ENCODE data around the gene MCM6. TPM values are rescaled to one million over a fixed set of nuclear protein-coding genes. Genes with fewer than 3 reads are reported as not detected.
"Not testable (repeated sequence)": the region's sequence is repeated elsewhere in the genome, so short reads cannot be mapped to it uniquely, and the experiment has no call there.

The MCM6 gene
- total RNA-seq, 1 experiment from 2014 or later: 113 TPM

DNA sequence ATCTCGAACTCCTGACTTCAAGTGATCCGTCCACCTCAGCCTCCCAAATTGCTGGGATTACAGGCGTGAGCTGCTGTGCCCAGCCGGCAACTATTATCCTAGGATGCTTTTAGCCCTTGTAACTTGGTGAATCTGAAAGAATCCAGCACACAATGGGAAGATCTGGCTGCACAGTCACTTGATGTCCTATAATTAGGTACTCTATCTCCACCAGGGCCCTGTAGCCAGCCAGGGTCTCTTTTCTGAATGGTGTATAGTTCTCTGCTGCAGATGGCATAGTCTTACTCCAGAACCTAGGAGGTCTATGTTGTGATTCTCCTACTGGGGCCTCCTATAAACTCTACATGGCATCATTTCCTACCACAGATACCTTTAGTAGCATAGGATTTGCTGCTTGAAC is 13.9 kb upstream of the MCM6 start:
- H3K4me2 ChIP-seq (ENCODE audit: insufficient read depth, insufficient read length, low read length): no peak overlapping the region
- Mint-ChIP-seq H3K9me3 (peaks cover 12 to 19% of the 10 kb centered on the region in 2 experiments; a peak in 4 of 5 replicates), H3K27me3 (ENCODE audit: low read depth) (no peaks in the 10 kb centered on the region; the same call in 1 of the 2 replicates), H3K4me1 (peaks cover 18 to 19% of the 10 kb centered on the region in 2 experiments), H3K4me3 (no peak overlapping the region), H3K36me3 (ENCODE audit: insufficient read depth in 1 of 3, low read depth in 3 of 3) (peaks cover 11 to 21% (median 16%) of the 10 kb centered on the region in 3 experiments), H3K27ac (no peak overlapping the region)
- no peaks in the 10 kb centered on the region for H3K9me3 ChIP-seq (ENCODE audit: control insufficient read depth, low read depth, low read length)
- H3K27me3 ChIP-seq (ENCODE audit: insufficient read depth, low read length): no peaks in the 10 kb centered on the region
- no peak overlapping the region for H3K23ac ChIP-seq (ENCODE audit: insufficient read length, low read depth, low read length)
- no peak overlapping the region for H2BK12ac ChIP-seq (ENCODE audit: insufficient read length, low read depth, low read length)
- H3K56ac ChIP-seq (ENCODE audit: insufficient read length, low read depth, low read length): no peak overlapping the region
- no peaks in the 10 kb centered on the region for H3K79me2 ChIP-seq (ENCODE audit: insufficient read depth, low read length)
- TF ChIP-seq, protein P1, sequence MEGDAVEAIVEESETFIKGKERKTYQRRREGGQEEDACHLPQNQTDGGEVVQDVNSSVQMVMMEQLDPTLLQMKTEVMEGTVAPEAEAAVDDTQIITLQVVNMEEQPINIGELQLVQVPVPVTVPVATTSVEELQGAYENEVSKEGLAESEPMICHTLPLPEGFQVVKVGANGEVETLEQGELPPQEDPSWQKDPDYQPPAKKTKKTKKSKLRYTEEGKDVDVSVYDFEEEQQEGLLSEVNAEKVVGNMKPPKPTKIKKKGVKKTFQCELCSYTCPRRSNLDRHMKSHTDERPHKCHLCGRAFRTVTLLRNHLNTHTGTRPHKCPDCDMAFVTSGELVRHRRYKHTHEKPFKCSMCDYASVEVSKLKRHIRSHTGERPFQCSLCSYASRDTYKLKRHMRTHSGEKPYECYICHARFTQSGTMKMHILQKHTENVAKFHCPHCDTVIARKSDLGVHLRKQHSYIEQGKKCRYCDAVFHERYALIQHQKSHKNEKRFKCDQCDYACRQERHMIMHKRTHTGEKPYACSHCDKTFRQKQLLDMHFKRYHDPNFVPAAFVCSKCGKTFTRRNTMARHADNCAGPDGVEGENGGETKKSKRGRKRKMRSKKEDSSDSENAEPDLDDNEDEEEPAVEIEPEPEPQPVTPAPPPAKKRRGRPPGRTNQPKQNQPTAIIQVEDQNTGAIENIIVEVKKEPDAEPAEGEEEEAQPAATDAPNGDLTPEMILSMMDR (conservative IDR thresholded peaks at IDR 0.05): no peak
- no peak overlapping the region for H2BK15ac ChIP-seq (ENCODE audit: low read depth, low read length)
- H3K23me2 ChIP-seq (ENCODE audit: insufficient read length, low read depth, low read length, poor library complexity, severe bottlenecking): no peaks in the 10 kb centered on the region
- no peaks in the 10 kb centered on the region for H4K20me1 ChIP-seq (ENCODE audit: control insufficient read depth, insufficient read depth, insufficient read length)
- H4K91ac ChIP-seq (ENCODE audit: insufficient read length, low read depth, low read length): no peak overlapping the region
- H3K9ac ChIP-seq (ENCODE audit: extremely low read depth, insufficient read length, low read length): no peak overlapping the region
- no peak overlapping the region for H3K4ac ChIP-seq (ENCODE audit: low read depth, low read length)
- H3T11ph ChIP-seq (ENCODE audit: low read length): no peak overlapping the region
- no peak overlapping the region for H4K5ac ChIP-seq (ENCODE audit: insufficient read length, low read depth, low read length)
- WGBS (ENCODE audit: extremely low coverage, insufficient read length, low lambda C conversion rate): no CpG with 5 or more reads among the region's 4 CpGs
- no peak for DNase-seq
- H3K4me1 ChIP-seq (ENCODE audit: insufficient read depth, low read length): peaks cover 4% of the 10 kb centered on the region; the same call in 1 of the 2 replicates
- H4K8ac ChIP-seq (replicated peaks; ENCODE audit: insufficient read length, low read depth, low read length): no peak overlapping the region
- H2BK20ac ChIP-seq (ENCODE audit: low read depth, low read length, poor library complexity, severe bottlenecking): no peak overlapping the region
- H3K14ac ChIP-seq (ENCODE audit: insufficient read depth, low read length): no peak overlapping the region
- no peak overlapping the region for H2AK5ac ChIP-seq (ENCODE audit: insufficient read length, low read length)
- no peak overlapping the region for H3K18ac ChIP-seq (ENCODE audit: insufficient read length, low read depth, low read length)
- H3K27ac ChIP-seq (ENCODE audit: insufficient read length, low read depth, low read length): no peak overlapping the region
- no peaks in the 10 kb centered on the region for H3K79me1 ChIP-seq (ENCODE audit: insufficient read depth, low read depth, low read length, poor library complexity, severe bottlenecking)
- H2AFZ ChIP-seq (ENCODE audit: low read length): no peak overlapping the region
- H2BK5ac ChIP-seq (ENCODE audit: insufficient read length, low read length): no peak overlapping the region
- H2BK120ac ChIP-seq (ENCODE audit: low read depth, low read length, poor library complexity, severe bottlenecking): no peak overlapping the region

DNA sequence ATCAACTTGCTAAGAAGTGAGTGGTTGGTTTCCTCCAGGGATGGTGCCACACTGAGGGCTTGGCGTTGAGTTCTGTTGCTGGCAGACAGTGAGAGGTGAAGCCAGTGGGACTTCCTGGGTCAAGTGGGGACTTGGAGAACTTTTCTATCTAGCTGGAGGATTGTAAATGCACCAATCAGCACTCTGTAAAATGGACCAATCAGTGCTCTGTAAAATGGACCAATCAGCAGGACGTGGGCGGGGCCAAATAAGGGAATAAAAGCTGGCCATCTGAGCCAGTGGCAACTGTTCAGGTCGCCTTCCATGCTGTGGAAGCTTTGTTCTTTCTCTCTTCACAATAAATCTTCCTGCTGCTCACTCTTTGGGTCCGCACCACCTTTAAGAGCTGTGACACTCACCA is 12.3 kb upstream of the MCM6 start:
- H2AK5ac ChIP-seq (ENCODE audit: insufficient read length, low read length); H2BK12ac ChIP-seq (ENCODE audit: insufficient read length, low read depth, low read length); H4K5ac ChIP-seq (ENCODE audit: insufficient read length, low read depth, low read length); H2BK5ac ChIP-seq (ENCODE audit: insufficient read length, low read length); H2BK15ac ChIP-seq (ENCODE audit: low read depth, low read length); H3K18ac ChIP-seq (ENCODE audit: insufficient read length, low read depth, low read length); H3K4me3 Mint-ChIP-seq; H2BK20ac ChIP-seq (ENCODE audit: low read depth, low read length, poor library complexity, severe bottlenecking); H3K79me1 ChIP-seq (ENCODE audit: insufficient read depth, low read depth, low read length, poor library complexity, severe bottlenecking); H3K4me1 ChIP-seq (ENCODE audit: insufficient read depth, low read length); H3K27ac Mint-ChIP-seq; H3K9ac ChIP-seq (ENCODE audit: extremely low read depth, insufficient read length, low read length); H3K27ac ChIP-seq (ENCODE audit: insufficient read length, low read depth, low read length); H3T11ph ChIP-seq (ENCODE audit: low read length); H3K56ac ChIP-seq (ENCODE audit: insufficient read length, low read depth, low read length); H2AFZ ChIP-seq (ENCODE audit: low read length); H3K4me2 ChIP-seq (ENCODE audit: insufficient read depth, insufficient read length, low read length); H3K23ac ChIP-seq (ENCODE audit: insufficient read length, low read depth, low read length); H4K20me1 ChIP-seq (ENCODE audit: control insufficient read depth, insufficient read depth, insufficient read length); H4K91ac ChIP-seq (ENCODE audit: insufficient read length, low read depth, low read length); H3K27me3 ChIP-seq (ENCODE audit: insufficient read depth, low read length); H2BK120ac ChIP-seq (ENCODE audit: low read depth, low read length, poor library complexity, severe bottlenecking); DNase-seq; H3K79me2 ChIP-seq (ENCODE audit: insufficient read depth, low read length); H3K9me3 ChIP-seq (ENCODE audit: control insufficient read depth, low read depth, low read length); H3K27me3 Mint-ChIP-seq (ENCODE audit: low read depth); H3K4ac ChIP-seq (ENCODE audit: low read depth, low read length); H3K23me2 ChIP-seq (ENCODE audit: insufficient read length, low read depth, low read length, poor library complexity, severe bottlenecking); H4K8ac ChIP-seq (replicated peaks; ENCODE audit: insufficient read length, low read depth, low read length); H3K14ac ChIP-seq (ENCODE audit: insufficient read depth, low read length): not testable (repeated sequence)
- Mint-ChIP-seq H3K4me1 (peaks cover 20 to 23% of the 10 kb centered on the region in 2 experiments), H3K9me3 (peaks cover 12 to 19% of the 10 kb centered on the region in 2 experiments; a peak in 4 of 5 replicates), H3K36me3 (ENCODE audit: insufficient read depth in 1 of 3, low read depth in 3 of 3) (peaks cover 11 to 21% (median 16%) of the 10 kb centered on the region in 3 experiments)
- no CpG with 5 or more reads among the region's 5 CpGs for WGBS (ENCODE audit: extremely low coverage, insufficient read length, low lambda C conversion rate)

Measured in H9 (cell line).